ENCODE measurements around the gene AP1M1.
"Not testable (repeated sequence)": the region's sequence is repeated elsewhere in the genome, so short reads cannot be mapped to it uniquely, and the experiment has no call there.

AP1M1 gene

DNA sequence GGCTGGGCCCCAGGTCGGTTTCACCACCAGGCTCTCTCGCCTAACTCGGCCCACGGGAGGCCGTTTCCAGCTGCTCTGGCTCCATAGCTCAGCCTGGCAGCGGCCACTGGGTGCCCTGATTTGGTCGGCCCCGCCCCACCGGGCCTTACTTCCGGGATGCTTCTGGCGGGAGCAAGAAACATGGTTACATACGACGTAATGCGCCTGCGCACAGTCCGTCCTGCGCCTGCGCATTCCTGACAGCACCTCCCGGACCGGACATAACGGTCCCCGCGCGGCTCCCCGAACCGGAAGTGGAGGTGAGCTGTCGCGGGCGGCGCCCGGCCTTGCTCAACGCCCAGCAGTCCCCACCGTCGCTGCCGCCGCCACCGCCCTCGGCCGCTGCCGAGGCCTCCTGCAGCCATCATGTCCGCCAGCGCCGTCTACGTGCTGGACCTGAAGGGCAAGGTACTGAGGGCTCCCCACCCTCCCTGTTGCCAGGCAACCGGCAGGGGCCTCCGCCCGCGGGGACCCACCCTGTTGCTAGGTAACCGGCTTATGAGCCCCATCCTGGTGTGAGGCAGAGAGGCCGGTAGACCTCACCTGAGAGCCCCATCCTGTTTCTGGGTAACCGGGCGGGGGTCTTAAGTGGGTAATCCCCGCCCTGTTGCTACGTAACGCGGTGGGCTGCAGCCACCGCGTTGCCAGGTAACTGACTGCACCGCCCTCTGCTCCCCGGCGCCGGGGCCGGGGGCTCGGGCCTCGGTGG, at the start of gene AP1M1:
Gene AP1M1, plus strand, starts transcription at position 290 of the 748 bp plus-strand sequence. Its CDS starts 116 bp downstream, at position 406.
- peak; percentile 98 for DNase-seq

DNA sequence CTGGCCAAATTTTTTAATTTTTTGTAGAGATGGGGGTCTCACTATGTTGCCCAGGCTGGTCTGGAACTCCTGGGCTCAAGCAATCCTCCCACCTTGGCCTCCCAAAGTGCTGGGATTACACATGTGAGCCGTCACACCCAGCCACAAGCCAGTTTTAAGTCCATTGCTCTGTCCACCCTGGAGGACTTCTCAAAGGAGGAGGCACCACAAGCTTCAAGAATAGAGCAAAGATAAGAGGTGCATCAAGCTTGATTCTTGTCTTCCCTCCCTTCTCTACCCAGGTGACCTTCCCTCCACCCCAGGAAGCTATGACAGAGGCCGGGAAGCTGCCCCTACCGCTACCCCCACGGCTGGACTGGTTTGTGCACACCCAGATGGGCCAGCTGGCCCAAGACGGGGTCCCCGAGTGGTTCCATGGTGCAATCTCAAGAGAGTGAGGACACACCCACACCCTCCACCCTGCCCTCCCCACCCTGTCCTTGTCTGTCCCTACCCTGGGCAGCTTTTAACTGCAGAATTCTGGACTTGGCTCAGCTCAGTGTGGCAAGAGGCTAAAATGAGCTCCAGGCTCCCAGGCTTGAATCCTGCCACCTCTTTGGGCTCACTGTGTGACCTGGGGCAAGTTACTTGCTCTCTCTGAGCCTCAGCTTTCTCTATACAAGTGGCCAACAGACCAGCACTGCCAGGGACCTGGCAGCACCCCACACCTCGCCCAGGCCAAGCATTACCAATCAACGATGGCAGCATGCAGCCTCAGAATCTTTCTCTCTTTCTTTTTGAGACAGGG, 49.1 kb upstream of the AP1M1 start:
- DNase-seq = no peak

DNA sequence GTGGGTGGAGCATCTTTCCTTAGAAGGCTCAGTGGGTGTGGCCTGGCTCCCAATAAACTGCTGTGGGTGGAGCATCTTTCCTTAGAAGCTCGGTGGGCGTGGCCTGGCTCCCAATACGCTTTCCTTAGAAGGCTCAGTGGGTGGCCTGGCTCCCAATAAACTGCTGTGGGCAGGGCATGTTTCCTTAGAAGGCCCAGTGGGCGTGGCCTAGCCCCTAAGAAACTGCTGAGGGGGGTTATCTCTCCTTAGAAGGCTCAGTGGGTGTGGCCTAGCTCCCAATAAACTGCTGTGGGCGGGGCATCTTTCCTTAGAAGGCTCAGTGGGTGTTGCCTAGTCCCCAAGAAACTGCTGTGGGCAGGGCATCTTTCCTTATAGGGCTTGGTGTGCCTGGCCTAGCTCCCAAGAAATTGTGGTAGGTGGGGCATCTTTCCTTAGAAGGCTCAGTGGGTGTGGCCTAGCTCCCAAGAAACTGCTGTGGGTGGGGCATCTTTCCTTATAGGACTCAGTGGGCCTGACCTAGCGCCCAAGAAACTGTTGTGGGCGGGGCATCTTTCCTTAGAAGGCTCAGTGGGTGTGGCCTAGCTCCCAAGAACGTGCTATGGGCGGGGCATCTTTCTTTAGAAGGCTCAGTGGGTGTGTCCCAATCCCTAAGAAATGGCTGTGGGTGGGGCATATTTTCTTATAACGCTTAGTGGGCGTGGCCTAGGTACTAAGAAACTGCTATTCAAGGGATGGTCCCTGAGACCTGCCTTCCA, 44.0 kb upstream of the AP1M1 start:
- no peak for DNase-seq

DNA sequence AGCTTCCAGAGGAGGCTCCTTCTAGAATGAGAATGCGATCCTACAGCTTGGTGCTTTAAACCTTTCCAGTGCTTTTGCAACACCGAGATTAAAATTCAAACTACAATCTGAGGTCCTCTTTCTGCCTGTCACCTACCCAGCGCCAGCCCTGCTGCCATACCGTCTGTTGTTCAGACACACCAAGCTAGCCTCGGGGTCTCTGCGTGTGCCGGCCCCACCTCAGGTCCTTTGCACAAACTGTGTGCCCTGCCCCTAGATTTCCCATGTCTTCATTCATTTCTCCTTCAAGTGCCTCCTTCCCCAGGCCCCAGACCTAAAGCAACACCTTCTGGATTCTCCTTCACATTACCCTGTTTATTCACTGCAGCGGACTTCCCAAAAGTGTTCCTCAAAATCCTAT, 43.2 kb upstream of the AP1M1 start:
- no peak for DNase-seq

DNA sequence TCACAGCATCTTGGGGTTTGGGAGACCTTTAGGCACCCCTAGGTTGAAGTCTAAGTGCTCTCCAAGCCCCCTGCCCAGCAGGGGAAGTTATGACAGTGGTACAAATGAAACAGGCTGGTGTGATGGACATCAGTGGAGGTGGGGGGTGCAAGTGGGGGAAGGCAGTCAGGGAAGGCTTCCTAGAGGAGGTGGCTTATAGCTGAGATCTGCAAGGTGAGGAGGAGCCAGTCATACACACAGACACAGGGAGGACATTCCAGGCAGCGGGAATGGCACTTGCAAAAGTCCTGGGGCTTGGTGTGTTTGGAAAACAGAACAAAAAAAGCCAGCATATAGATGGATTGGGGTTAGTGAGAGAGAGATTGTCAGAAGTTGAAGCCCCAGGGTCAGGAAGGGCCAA, 42.6 kb upstream of the AP1M1 start:
- DNase-seq = no peak

GRCh38 chr19:16156904-16157303, 40.8 kb upstream of the AP1M1 start:
- DNase-seq = no peak

GRCh38 chr19:16157601-16158000, 40.1 kb upstream of the AP1M1 start:
- no peak for DNase-seq

DNA sequence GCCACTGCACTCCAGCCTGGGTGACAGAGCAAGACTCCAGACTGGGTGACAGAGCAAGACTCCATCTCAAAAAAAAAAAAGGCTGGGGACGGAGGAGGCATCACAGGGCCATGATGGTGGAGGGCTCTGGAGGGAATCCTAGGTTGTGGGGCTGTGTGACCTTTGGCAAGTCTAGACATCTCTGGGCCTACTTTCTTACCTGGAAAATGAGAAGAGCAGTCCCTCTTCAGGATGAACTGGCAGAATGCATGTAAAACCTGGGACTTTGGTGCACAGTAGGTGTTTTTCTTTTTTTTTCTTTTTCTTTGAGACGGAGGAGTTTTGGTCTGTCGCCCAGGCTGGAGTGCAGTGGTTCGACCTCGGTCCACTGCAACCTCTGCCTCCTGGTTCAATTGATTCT, 38.1 kb upstream of the AP1M1 start:
- DNase-seq = no peak

- no peak for DNase-seq
Measured at GRCh38 chr19:16160445-16160942, 37.2 kb upstream of the AP1M1 start.

GRCh38 chr19:16160943-16161560, 36.7 kb upstream of the AP1M1 start:
- no peak for DNase-seq

DNA sequence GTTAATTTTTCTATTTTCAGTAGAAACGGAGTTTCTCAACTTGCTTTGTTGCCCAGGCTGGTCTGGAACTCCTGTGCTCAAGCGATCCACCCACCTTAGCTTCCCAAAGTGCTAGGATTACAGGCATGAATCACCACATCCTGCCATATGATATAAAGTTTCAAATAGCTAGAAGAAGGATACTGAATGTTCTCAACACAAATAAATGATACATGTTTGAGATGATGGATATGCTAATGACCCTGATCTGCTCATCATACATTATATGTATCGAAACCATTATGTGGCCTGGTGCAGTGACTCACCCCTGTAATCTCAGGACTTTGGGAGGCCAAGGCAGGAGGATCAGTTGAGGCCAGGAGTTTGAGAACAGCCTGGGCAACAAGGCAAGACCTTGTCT, 35.9 kb upstream of the AP1M1 start:
- DNase-seq = no peak

DNA sequence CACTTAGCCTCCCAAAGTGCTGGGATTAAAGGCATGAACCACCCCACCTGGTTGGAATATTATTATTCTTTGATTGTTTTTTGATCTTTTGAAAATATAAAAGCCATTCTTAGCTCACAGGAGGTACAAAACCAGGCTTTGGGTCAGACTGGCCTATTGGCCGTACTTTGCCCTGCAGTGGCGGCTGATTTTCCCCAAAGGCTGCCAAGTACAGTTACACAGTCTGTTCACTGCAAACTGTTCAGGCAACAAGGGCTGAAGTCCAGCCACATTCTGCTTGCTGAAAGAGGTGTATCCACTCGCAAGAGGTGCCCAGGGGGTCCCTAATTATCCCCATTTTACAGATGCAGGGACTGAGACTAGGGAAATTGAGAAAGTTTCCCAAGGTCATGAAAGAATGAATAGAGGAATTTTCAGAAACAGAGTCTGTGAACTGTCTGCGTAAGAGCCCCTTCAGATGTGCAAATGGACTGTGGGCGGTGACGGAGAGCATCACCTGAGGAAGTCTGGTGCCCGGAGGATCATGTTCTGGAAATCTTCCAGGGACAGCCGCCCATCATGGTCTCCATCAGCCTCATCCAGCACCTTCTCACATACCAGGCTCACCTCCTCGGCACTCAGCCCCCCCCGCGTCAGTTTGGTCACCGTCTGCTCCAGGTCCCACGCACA, 33.4 kb upstream of the AP1M1 start:
- no peak for DNase-seq

- no peak for DNase-seq
Measured at GRCh38 chr19:16166417-16166816, 31.3 kb upstream of the AP1M1 start.

- DNase-seq = no peak
Measured at GRCh38 chr19:16167055-16167454, 30.7 kb upstream of the AP1M1 start.

DNA sequence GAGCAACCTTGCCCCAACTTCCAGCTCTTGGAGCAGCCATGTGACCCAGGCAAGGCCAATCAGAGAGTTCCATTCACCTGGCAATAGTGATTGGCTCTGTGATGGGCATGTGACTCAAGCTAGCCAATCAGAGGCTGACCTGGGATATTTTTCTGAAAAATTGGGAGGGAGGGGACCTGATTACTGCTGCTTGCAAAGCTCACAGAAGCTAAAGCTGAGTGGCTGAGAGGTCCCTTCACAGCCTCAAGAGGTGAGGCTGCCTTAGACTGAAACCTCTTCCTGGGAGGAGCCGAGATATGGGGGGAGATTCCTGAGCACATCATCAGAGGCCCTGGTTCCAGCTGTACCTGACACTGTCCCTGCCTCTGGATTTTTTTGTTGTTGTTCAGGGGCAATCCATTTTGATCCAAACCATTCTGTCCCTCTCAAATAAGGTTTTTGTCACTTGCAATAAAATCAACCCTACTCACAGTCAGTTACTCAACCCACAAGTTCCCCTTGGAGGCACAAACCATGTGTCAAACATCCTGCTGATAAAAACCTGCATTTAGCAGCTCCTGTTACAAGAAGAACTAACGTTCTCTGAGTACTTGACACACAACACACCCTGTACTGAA, 29.1 kb upstream of the AP1M1 start:
- DNase-seq = no peak

GRCh38 chr19:16170134-16170533, 27.6 kb upstream of the AP1M1 start:
- DNase-seq = no peak

- no peak for DNase-seq
Measured at GRCh38 chr19:16175954-16176353, 21.8 kb upstream of the AP1M1 start.

- DNase-seq = not testable (repeated sequence)
Measured at GRCh38 chr19:16178866-16179265, 18.8 kb upstream of the AP1M1 start.

DNA sequence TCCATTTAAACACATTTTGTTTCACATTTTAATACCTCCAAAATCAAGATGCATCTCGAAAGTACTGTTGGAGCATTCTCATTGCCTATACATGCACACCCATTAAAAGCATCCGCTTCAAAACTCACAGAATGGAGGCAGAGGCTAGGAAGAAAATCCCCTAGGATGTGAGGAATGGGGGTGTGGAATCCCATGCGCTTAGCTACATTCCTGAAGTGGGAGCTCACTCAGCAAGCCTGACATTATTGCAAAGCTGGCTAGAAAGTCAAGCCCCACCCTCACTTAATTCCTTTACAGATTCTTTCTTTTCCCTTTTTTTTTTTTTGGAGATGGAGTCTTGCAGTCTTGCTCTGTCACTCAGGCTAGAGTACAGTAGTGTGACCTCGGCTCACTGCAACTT, 17.1 kb upstream of the AP1M1 start:
- DNase-seq = peak; percentile 38

GRCh38 chr19:16184665-16185122, 13.0 kb upstream of the AP1M1 start:
- no peak for DNase-seq

DNA sequence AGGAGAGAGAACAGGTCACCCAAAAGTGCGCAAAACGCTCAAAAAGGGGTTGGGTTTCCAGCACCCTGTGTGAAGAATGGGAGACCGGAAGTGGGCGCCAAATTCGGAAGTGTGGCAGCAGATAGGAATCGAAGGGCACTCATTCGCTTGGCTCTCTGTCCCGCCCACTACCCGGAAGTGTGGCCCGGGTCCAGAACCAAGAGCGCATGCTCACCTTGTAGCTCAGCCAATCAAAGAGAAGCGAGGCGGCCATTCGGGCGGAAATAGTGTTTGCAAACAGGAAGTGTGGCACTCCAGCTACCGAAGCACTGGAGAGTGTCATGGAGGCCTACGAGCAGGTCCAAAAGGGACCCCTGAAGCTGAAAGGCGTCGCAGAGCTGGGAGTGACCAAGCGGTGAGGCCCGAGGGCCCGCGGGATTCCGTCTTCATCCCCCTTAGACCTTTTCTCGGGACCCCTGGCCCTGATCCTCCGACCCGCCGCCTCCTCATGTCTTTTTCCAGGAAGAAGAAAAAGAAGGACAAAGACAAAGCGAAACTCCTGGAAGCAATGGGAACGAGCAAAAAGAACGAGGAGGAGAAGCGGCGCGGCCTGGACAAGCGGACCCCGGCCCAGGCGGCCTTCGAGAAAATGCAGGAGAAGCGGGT, 12.5 kb upstream of the AP1M1 start, which contains the start of gene FAM32A:
Gene FAM32A, plus strand, starts transcription at position 288 of the 645 bp plus-strand sequence. Its CDS starts 33 bp downstream, at position 321.
- peak; percentile 100 for DNase-seq

Measured in right hindlimb (tissue), 1 donor.